Middle frontal gyrus (tissue), 1 donor: ENCODE results near the gene F10.

Experiments used
- DNase-seq: peaks from one replicate; pipeline ENCODE4 v3.0.0-alpha.2; 2015; ENCODE audit warnings: low spot score; ENCODE audit errors: extremely low spot score

The F10 gene

DNA sequence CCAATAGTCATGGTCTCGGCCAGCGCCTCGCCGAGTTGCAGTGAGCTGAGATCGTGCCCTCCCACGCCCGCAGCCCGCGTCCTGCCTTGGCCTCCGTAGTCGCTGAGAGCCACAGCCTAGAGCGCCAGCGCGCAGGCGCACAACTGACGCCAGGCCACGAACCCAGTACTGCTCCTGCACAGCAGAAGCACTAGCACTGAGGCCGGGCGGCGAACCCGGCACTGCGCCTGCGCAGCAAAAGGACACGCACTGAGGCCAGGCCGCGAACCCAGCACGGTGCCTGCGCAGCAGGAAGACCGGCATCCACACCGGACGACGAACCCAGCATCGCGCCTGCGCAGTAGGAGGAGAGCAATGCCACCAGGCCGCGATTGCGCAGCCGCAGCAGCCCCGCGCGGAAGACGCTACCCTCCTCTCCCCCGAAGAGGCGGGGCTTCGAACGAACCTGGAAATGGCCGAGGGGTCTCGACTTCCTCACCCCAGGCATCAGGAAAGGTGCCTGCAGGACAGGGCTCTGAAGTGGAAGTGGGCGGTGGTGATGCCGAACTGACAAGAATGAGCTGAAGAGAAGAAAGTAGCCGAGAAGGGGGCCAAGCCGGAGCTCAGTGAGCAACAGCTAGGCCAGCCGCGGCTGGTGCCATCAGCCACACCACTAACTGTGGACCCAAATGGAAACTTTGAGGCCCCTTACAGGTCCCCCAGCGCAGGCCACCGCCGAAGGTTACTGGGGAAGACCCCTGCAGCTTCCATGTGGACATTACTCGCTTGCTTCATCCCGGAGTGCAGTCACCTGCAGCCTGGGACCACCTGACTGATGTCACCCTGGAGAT lies 7.5 kb downstream of the F10 start:
- no peak for DNase-seq

GRCh38 chr13:113135281-113135760 lies 12.7 kb downstream of the F10 start:
- no peak for DNase-seq

GRCh38 chr13:113137691-113138298 lies 15.2 kb downstream of the F10 start:
- DNase-seq, result no peak

GRCh38 chr13:113138792-113139551 lies 16.4 kb downstream of the F10 start:
- DNase-seq, result no peak

DNA sequence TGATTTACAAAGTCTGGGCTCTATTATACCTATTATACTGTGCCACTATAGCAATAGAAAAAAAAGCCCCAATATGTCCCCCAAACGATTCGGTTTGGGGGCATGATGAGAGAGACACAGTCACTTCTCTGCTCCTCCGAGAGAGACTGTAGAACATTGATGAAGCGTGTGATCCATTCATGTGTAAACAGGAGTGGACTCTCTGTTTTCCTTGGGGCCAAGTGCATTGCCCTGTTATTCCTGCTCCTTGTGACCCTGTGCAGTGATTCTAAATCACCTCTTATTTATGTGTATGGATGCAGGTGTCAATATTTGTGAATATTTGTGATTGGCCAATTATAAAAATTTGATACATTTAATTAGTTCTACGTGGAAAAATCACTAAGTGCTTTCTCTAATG lies 17.0 kb downstream of the F10 start:
- DNase-seq, result no peak

- no peak for DNase-seq
Observed at GRCh38 chr13:113140677-113141600, 18.3 kb downstream of the F10 start.

GRCh38 chr13:113141601-113141970 lies 19.0 kb downstream of the F10 start:
- DNase-seq, result no peak

GRCh38 chr13:113142876-113143275 lies 20.3 kb downstream of the F10 start:
- no peak for DNase-seq

- DNase-seq, result no peak
Observed at GRCh38 chr13:113143466-113144254, 21.1 kb downstream of the F10 start.

- no peak for DNase-seq
Observed at GRCh38 chr13:113144255-113144629, 21.6 kb downstream of the F10 start.

DNA sequence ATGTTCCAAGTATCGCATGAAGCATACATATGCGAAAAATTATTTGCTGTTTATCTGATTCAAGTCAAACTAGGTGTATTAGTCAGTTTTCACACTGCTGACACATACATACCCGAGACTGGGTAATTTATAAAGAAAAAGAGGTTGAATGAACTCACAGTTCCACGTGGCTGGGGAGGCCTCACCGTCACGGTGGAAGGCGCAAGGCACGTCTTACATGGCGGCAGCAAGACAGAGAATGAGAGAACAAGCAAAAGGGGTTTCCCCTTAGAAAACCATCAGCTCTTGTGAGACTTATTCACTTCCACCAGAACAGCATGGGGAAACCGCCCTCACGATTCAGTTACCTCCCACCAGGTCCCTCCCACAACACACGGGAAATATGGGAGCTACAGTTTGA lies 22.9 kb downstream of the F10 start:
- no peak for DNase-seq

- DNase-seq, result no peak
Observed at GRCh38 chr13:113145911-113146598, 23.5 kb downstream of the F10 start.

- DNase-seq, result no peak
Observed at GRCh38 chr13:113146750-113147149, 24.2 kb downstream of the F10 start.

DNA sequence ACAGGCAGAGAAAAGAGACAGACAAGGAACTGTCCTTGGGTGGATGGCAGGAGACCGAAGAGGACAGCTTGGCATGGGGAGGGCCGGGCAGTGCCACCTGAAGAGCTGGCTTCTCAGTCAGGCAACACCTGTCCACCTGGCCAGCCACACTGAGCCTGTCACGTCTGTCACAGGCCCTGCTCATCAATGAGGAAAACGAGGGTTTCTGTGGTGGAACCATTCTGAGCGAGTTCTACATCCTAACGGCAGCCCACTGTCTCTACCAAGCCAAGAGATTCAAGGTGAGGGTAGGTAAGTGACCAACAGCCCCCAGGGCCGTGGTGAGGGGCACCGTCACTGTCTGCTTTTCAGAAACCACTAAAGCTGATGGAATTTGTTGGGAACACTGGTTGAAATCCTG lies 24.6 kb downstream of the F10 start:
- no peak for DNase-seq

GRCh38 chr13:113148407-113148806 lies 25.8 kb downstream of the F10 start:
- no peak for DNase-seq

DNA sequence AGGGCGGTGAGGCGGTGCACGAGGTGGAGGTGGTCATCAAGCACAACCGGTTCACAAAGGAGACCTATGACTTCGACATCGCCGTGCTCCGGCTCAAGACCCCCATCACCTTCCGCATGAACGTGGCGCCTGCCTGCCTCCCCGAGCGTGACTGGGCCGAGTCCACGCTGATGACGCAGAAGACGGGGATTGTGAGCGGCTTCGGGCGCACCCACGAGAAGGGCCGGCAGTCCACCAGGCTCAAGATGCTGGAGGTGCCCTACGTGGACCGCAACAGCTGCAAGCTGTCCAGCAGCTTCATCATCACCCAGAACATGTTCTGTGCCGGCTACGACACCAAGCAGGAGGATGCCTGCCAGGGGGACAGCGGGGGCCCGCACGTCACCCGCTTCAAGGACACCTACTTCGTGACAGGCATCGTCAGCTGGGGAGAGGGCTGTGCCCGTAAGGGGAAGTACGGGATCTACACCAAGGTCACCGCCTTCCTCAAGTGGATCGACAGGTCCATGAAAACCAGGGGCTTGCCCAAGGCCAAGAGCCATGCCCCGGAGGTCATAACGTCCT lies 26.4 kb downstream of the F10 start:
- no peak for DNase-seq

DNA sequence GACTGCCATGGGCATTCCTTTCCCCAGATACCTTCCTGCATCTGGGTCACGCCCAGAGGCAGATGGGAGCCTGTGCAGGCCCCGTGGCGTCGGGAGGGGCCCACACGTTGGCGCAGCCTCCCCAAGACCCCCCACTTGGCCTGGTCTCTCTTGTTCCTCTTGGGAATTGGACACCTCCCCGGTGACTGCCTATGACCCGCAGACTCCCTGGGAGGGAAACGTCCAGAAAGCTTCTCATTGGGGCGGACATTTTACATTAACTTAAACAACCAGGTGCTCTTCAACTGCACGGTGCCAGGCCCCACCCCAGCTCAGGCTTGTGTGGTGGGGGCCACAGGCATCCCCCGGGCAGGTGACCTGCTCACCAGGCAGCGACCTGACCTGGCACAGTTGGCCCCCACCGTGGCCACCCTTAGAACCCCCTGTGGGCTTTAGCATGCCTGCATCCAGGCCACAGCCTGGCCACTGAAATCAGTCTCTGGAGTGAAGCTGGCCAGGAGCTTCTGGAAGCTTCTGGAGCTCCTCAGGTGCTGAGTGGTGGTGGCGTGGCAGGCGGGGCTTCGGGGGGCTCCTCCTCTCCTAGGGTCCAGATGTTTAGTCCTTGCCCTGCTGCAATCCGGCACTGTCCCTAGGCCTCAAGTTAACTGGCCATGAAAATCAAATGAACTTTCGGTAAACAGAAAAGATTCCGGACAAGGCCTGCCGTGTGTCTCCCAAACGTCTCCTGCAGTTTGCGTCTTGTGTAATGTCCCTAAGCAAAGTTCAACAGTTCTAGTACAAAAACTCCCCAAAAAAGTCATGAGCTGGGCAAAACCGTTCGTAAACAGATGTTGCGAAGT lies 27.3 kb downstream of the F10 start:
- DNase-seq, result no peak

- no peak for DNase-seq
Observed at GRCh38 chr13:113150550-113151365, 28.2 kb downstream of the F10 start.
